Raji (cell line): ENCODE data around the gene INTS6L.

Experiments used
- POLR2A ChIP-seq: IDR thresholded peaks from 2 replicates; pipeline ENCODE4 v1.6.1; 2011; ENCODE audit warnings: low read depth, low read length, control low read depth; ENCODE audit not compliant: insufficient read depth

The INTS6L gene

GRCh38 chrX:135520553-135521404 lies at the start of gene INTS6L:
Gene INTS6L (plus strand): TSS chrX:135520660. CDS start chrX:135520993, 333 bp downstream.
- peak; percentile 99 for TF ChIP-seq POLR2A

- TF ChIP-seq POLR2A, result no peak
Observed at GRCh38 chrX:135476378-135476777, 44.1 kb upstream of the INTS6L start.

GRCh38 chrX:135477576-135477975 lies 42.9 kb upstream of the INTS6L start:
- TF ChIP-seq POLR2A, result no peak

- no peak for TF ChIP-seq POLR2A
Observed at GRCh38 chrX:135480076-135480475, 40.4 kb upstream of the INTS6L start.

GRCh38 chrX:135481696-135482179 lies 38.7 kb upstream of the INTS6L start:
- TF ChIP-seq POLR2A, result no peak

- no peak for TF ChIP-seq POLR2A
Observed at GRCh38 chrX:135484641-135485289, 35.7 kb upstream of the INTS6L start.

GRCh38 chrX:135489542-135489941 lies 30.9 kb upstream of the INTS6L start:
- TF ChIP-seq POLR2A, result no peak

GRCh38 chrX:135490979-135491514 lies 29.4 kb upstream of the INTS6L start:
- no peak for TF ChIP-seq POLR2A

GRCh38 chrX:135494453-135494852 lies 26.0 kb upstream of the INTS6L start:
- TF ChIP-seq POLR2A, result no peak

- TF ChIP-seq POLR2A, result no peak
Observed at GRCh38 chrX:135497736-135498135, 22.7 kb upstream of the INTS6L start.

GRCh38 chrX:135498236-135498635 lies 22.2 kb upstream of the INTS6L start:
- TF ChIP-seq POLR2A, result no peak

- no peak for TF ChIP-seq POLR2A
Observed at GRCh38 chrX:135505351-135505750, 15.1 kb upstream of the INTS6L start.

GRCh38 chrX:135509885-135510284 lies 10.6 kb upstream of the INTS6L start:
- no peak for TF ChIP-seq POLR2A

- no peak for TF ChIP-seq POLR2A
Observed at GRCh38 chrX:135512508-135513129, 7.8 kb upstream of the INTS6L start.

- no peak for TF ChIP-seq POLR2A
Observed at GRCh38 chrX:135513130-135513515, 7.3 kb upstream of the INTS6L start.
